A549 treated with AZD9567 at 1 μM for 4 hours (cell line): ENCODE results near the gene ZDHHC18. TPM values are rescaled to one million over a fixed set of nuclear protein-coding genes. Genes with fewer than 3 reads are reported as not detected.

ENCODE experiments used
- total RNA-seq: library from RNA; stranded (reverse); fragments of 200-300 nt; extraction: Qiagen RNA extraction; gene quantifications from 5 replicates; pipeline ENCODE4 v1.2.3, GENCODE V29; 2022; ENCODE audit not compliant: insufficient read depth

The ZDHHC18 gene
- 37.8 to 41.1 TPM (median 39.8 TPM) in 5 replicates for total RNA-seq

GRCh38 chr1:26826261-26827105 is at the start of gene ZDHHC18:
Gene ZDHHC18, plus strand, starts transcription at chr1:26826688. Its CDS starts 117 bp downstream, at chr1:26826805.

GRCh38 chr1:26787706-26788514 is 38.6 kb upstream of the ZDHHC18 start, which contains the start of gene PIGV:
Gene PIGV, plus strand, starts transcription at chr1:26787950. Its CDS starts 2,866 bp downstream, at chr1:26790816.

GRCh38 chr1:26862781-26863684 is 36.5 kb downstream of the ZDHHC18 start, which contains the start of gene SFN:
Gene SFN, plus strand, starts transcription at chr1:26863149. Its CDS starts 64 bp downstream, at chr1:26863213.

GRCh38 chr1:26889551-26890466 is 63.3 kb downstream of the ZDHHC18 start, which contains the start of gene GPN2:
Gene GPN2, minus strand, starts transcription at chr1:26890283. Its CDS starts 187 bp downstream, at chr1:26890096.

GRCh38 chr1:26900001-26900814 is 73.7 kb downstream of the ZDHHC18 start, which contains the start of gene GPATCH3:
Gene GPATCH3, minus strand, starts transcription at chr1:26900467. Its CDS starts 25 bp downstream, at chr1:26900442.

Other genes with a start within 250 kb of the ZDHHC18 start
- 30.5 to 34.2 TPM (median 31.8 TPM) in 5 replicates for gene ARID1A, start 130.7 kb upstream of the ZDHHC18 start, total RNA-seq
- gene PIGV, start 38.7 kb upstream of the ZDHHC18 start, total RNA-seq = 5.2 to 10.8 TPM (median 6.2 TPM) in 5 replicates
- gene SFN, start 36.5 kb downstream of the ZDHHC18 start, total RNA-seq = 451 to 650 TPM (median 573 TPM) in 5 replicates
- gene GPN2, start 63.6 kb downstream of the ZDHHC18 start, total RNA-seq = 27.0 to 32.6 TPM (median 28.5 TPM) in 5 replicates
- 9.7 to 10.3 TPM (median 10.0 TPM) in 5 replicates for gene GPATCH3, start 73.8 kb downstream of the ZDHHC18 start, total RNA-seq
- 0.09 to 0.12 TPM (median 0.11 TPM) in 3 of 5 replicates, not detected in the others for gene NR0B2, start 87.3 kb downstream of the ZDHHC18 start, total RNA-seq
- gene NUDC, start 95.1 kb downstream of the ZDHHC18 start, total RNA-seq = 117 to 144 TPM (median 127 TPM) in 5 replicates
- gene KDF1, start 133.8 kb downstream of the ZDHHC18 start, total RNA-seq = 0.05 to 0.15 TPM (median 0.13 TPM) in 3 of 5 replicates, not detected in the others
- gene TRNP1, start 167.0 kb downstream of the ZDHHC18 start, total RNA-seq = 188 to 268 TPM (median 262 TPM) in 5 replicates
- gene TENT5B, start 186.2 kb downstream of the ZDHHC18 start, total RNA-seq = 0.87 to 1.2 TPM (median 1.0 TPM) in 4 of 5 replicates, not detected in the other